H1 (cell line): ENCODE data around the gene POLR2A. TPM values are rescaled to one million over a fixed set of nuclear protein-coding genes. Genes with fewer than 3 reads are reported as not detected.
A peak's percentile ranks its signal among the peaks of the same experiment; 100 is the strongest.

Experiments
- CTCF ChIA-PET: fragments of 300-600 bp; sonication (Branson Sonifier 250); formaldehyde crosslinking; loops from one replicate; lab custom pipeline; 2021; ENCODE audit not compliant: partially characterized antibody; lab: Charles Lee
- POLR2A ChIA-PET: fragments of 300-600 bp; sonication (Branson Sonifier 250); formaldehyde crosslinking; loops from one replicate; lab custom pipeline; 2021; ENCODE audit warnings: inconsistent platforms; ENCODE audit not compliant: partially characterized antibody; lab: Charles Lee
- DNase-seq, 2 experiments: peaks; one replicate each; pipeline versions ENCODE4 v3.0.0 to v3.0.0-alpha.2; 2010 to 2022; ENCODE audit warnings: low spot score in 2 of 2, low read depth in 1 of 2, mixed read lengths in 1 of 2
- FAIRE-seq: peaks from 2 replicates; lab custom pipeline; 2011; peaks lifted over from hg19 to GRCh38; lab: Jason Lieb, UNC
- H2AFZ ChIP-seq: 2 replicates; pipeline ENCODE4 v1.8.1; 2012; ENCODE audit warnings: low read length, inconsistent platforms
- H2AK5ac ChIP-seq: 2 replicates; pipeline ENCODE4 v1.6.1; 2013; ENCODE audit warnings: low read depth, low read length
- H2BK120ac ChIP-seq: replicated peaks from 2 replicates; pipeline ENCODE3; 2013; ENCODE audit warnings: low read depth, low read length, inconsistent platforms
- H2BK12ac ChIP-seq: 2 replicates; pipeline ENCODE4 v1.6.1; 2013; ENCODE audit warnings: low read depth, low read length
- H2BK15ac ChIP-seq: 2 replicates; pipeline ENCODE4 v1.6.1; 2013; ENCODE audit warnings: low read length
- H2BK20ac ChIP-seq: 2 replicates; pipeline ENCODE4 v1.6.1; 2013; ENCODE audit warnings: low read length
- H2BK5ac ChIP-seq: 2 replicates; pipeline ENCODE4 v1.6.1; 2013; ENCODE audit warnings: low read depth, low read length
- H3K14ac ChIP-seq: 2 replicates; pipeline ENCODE4 v1.6.1; 2013; ENCODE audit warnings: inconsistent platforms; ENCODE audit not compliant: insufficient read length
- H3K18ac ChIP-seq: 2 replicates; pipeline ENCODE4 v1.6.1; 2013; ENCODE audit warnings: low read length; ENCODE audit errors: extremely low read depth
- H3K23ac ChIP-seq: 2 replicates; pipeline ENCODE4 v1.6.1; 2013; ENCODE audit warnings: inconsistent platforms; ENCODE audit not compliant: insufficient read length
- H3K23me2 ChIP-seq: 2 replicates; pipeline ENCODE4 v1.6.1; 2013; ENCODE audit warnings: low read depth, low read length
- H3K27ac ChIP-seq: 2 replicates; pipeline ENCODE4 v1.6.1; 2011; ENCODE audit warnings: low read depth, low read length, inconsistent platforms
- H3K27me3 ChIP-seq, 4 experiments: replicated peaks in 1 of 4; 1 replicate in 1 of 4; 2 replicates in 3 of 4; pipeline versions ENCODE4 v1.6.1 to v1.8.1; 2011 to 2013; ENCODE audit warnings: low read length in 3 of 4, mild to moderate bottlenecking in 3 of 4, inconsistent platforms in 2 of 4, mixed read lengths in 2 of 4, moderate library complexity in 1 of 4; ENCODE audit not compliant: control insufficient read depth in 3 of 4, insufficient read depth in 3 of 4; ENCODE audit errors: extremely low read depth in 1 of 4
- H3K36me3 ChIP-seq, 4 experiments: 2 replicates each; pipeline versions ENCODE4 v1.6.1 to v1.8.1; 2011 to 2013; ENCODE audit warnings: mild to moderate bottlenecking in 4 of 4, low read length in 3 of 4, moderate library complexity in 2 of 4, control low read depth in 1 of 4, inconsistent platforms in 1 of 4; ENCODE audit not compliant: insufficient read depth in 4 of 4, control insufficient read depth in 2 of 4
- H3K4ac ChIP-seq: replicated peaks from 2 replicates; pipeline ENCODE3; 2013; ENCODE audit warnings: low read length, low read depth, mixed read lengths, inconsistent platforms; ENCODE audit not compliant: insufficient read length
- H3K4me1 ChIP-seq, 4 experiments: replicated peaks in 1 of 4; 1 replicate in 1 of 4; 2 replicates in 3 of 4; pipeline versions ENCODE4 v1.6.1 to v1.8.1; 2011 to 2013; ENCODE audit warnings: low read length in 3 of 4, inconsistent platforms in 2 of 4, mixed read lengths in 1 of 4; ENCODE audit not compliant: insufficient read depth in 4 of 4, control insufficient read depth in 3 of 4
- H3K4me2 ChIP-seq, 2 experiments: 2 replicates each; pipeline versions ENCODE4 v1.6.1 to v1.8.1; 2011 to 2013; ENCODE audit warnings: low read depth in 2 of 2, low read length in 2 of 2, control low read depth in 1 of 2, inconsistent platforms in 1 of 2, mild to moderate bottlenecking in 1 of 2; ENCODE audit not compliant: insufficient read depth in 1 of 2
- H3K4me3 ChIP-seq, 4 experiments: fragments of 200-600, 300-600 bp in 1 of 4; sonication (generic), shearing (Covaris generic), sonication (Bioruptor Twin) in 1 of 4; 2 replicates each; pipeline versions ENCODE4 v1.5.1 to v1.8.1; 2011 to 2016; ENCODE audit warnings: low read length in 4 of 4, low read depth in 3 of 4, control low read depth in 2 of 4, inconsistent platforms in 2 of 4, mild to moderate bottlenecking in 2 of 4, mixed read lengths in 1 of 4, moderate library complexity in 1 of 4; ENCODE audit not compliant: insufficient read depth in 2 of 4; ENCODE audit errors: extremely low read depth in 1 of 4
- H3K56ac ChIP-seq: replicated peaks from 2 replicates; pipeline ENCODE3; 2013; ENCODE audit warnings: low read depth, mild to moderate bottlenecking, mixed read lengths, low read length, inconsistent platforms; ENCODE audit not compliant: insufficient read length
- H3K79me1 ChIP-seq: 2 replicates; pipeline ENCODE4 v1.6.1; 2013; ENCODE audit warnings: low read depth, low read length, control low read depth
- H3K79me2 ChIP-seq, 2 experiments: 2 replicates each; pipeline versions ENCODE4 v1.6.1 to v1.8.1; 2012 to 2013; ENCODE audit warnings: low read length in 2 of 2, mild to moderate bottlenecking in 2 of 2, inconsistent platforms in 1 of 2; ENCODE audit not compliant: insufficient read depth in 2 of 2, control insufficient read depth in 1 of 2
- H3K9ac ChIP-seq, 4 experiments: replicated peaks in 1 of 4; 1 replicate in 1 of 4; 2 replicates in 3 of 4; pipeline versions ENCODE4 v1.6.1 to v1.8.1; 2011 to 2013; ENCODE audit warnings: low read depth in 3 of 4, low read length in 3 of 4, control low read depth in 2 of 4, mild to moderate bottlenecking in 2 of 4, moderate library complexity in 2 of 4, inconsistent platforms in 1 of 4; ENCODE audit errors: extremely low read depth in 1 of 4
- H3K9me3 ChIP-seq, 2 experiments: 2 replicates each; pipeline versions ENCODE4 v1.6.1 to v1.8.1; 2012 to 2013; ENCODE audit warnings: mild to moderate bottlenecking in 2 of 2, moderate library complexity in 2 of 2, control low read depth in 1 of 2, inconsistent platforms in 1 of 2, low read depth in 1 of 2, low read length in 1 of 2, mixed read lengths in 1 of 2; ENCODE audit not compliant: insufficient read depth in 2 of 2
- H4K20me1 ChIP-seq, 2 experiments: replicated peaks in 1 of 2; 2 replicates each; pipeline versions ENCODE3 to v1.8.1; 2011 to 2013; ENCODE audit warnings: inconsistent platforms in 2 of 2, low read length in 2 of 2, mild to moderate bottlenecking in 1 of 2; ENCODE audit not compliant: insufficient read depth in 2 of 2, control insufficient read depth in 1 of 2
- H4K5ac ChIP-seq: 2 replicates; pipeline ENCODE4 v1.6.1; 2013; ENCODE audit warnings: low read length, low read depth, mixed read lengths, inconsistent platforms; ENCODE audit not compliant: insufficient read length
- H4K8ac ChIP-seq: 2 replicates; pipeline ENCODE4 v1.8.0; 2013; ENCODE audit warnings: mild to moderate bottlenecking, moderate library complexity, low read length, inconsistent platforms; ENCODE audit not compliant: insufficient read depth; ENCODE audit errors: extremely low read depth
- H4K91ac ChIP-seq: replicated peaks from 2 replicates; pipeline ENCODE3; 2013; ENCODE audit warnings: low read length, mixed read lengths, inconsistent platforms; ENCODE audit not compliant: insufficient read length
- CREB1 ChIP-seq: IDR thresholded peaks from 2 replicates; pipeline ENCODE4 v1.6.1; 2012; ENCODE audit warnings: inconsistent platforms
- JUND ChIP-seq: IDR thresholded peaks from 2 replicates; pipeline ENCODE4 v1.6.1; 2011; ENCODE audit warnings: mild to moderate bottlenecking, improper control_type of control experiment, low read length
- KDM4A ChIP-seq: IDR thresholded peaks from one replicate; pipeline ENCODE4 v1.7.1; 2012; ENCODE audit warnings: low read depth, mild to moderate bottlenecking, moderate library complexity, low read length, inconsistent platforms; ENCODE audit not compliant: severe bottlenecking
- PHF8 ChIP-seq: fragments of 200-600 bp; sonication (generic); conservative IDR thresholded peaks from 2 replicates; pipeline ENCODE4 v1.7.1; 2012; ENCODE audit warnings: low read depth, mild to moderate bottlenecking, inconsistent platforms, low read length, moderate library complexity
- RBBP5 ChIP-seq: IDR thresholded peaks from 2 replicates; pipeline ENCODE4 v1.7.1; 2012; ENCODE audit warnings: low read depth, mild to moderate bottlenecking, inconsistent platforms, low read length, moderate library complexity, borderline replicate concordance
- TAF1 ChIP-seq: IDR thresholded peaks from 2 replicates; pipeline ENCODE4 v1.6.1; 2011; ENCODE audit warnings: mild to moderate bottlenecking, low read depth, low read length
- TAF7 ChIP-seq: optimal IDR thresholded peaks from 2 replicates; pipeline ENCODE3; 2011; ENCODE audit warnings: low read depth, mild to moderate bottlenecking, inconsistent platforms, low read length, moderate library complexity, borderline replicate concordance
- YY1 ChIP-seq: IDR thresholded peaks from 2 replicates; pipeline ENCODE4 v1.6.1; 2011; ENCODE audit warnings: low read depth, mild to moderate bottlenecking, low read length
- WGBS, 2 experiments: shearing (Covaris generic) in 1 of 2; methylation state at CpG; one replicate each; pipeline versions ENCODE4 v1.1.6 to v1.1.7; 2013 to 2015; ENCODE audit warnings: low lambda C conversion rate in 2 of 2, mixed read lengths in 2 of 2, inconsistent platforms in 1 of 2, low coverage in 1 of 2, missing lambda C conversion rate in 1 of 2; ENCODE audit not compliant: insufficient replicate concordance in 2 of 2, insufficient coverage in 1 of 2, insufficient read length in 1 of 2; ENCODE audit errors: extremely low coverage in 1 of 2, missing lambda C conversion rate in 1 of 2; 5-methylcytosine and 5-hydroxymethylcytosine counted together
- polyA plus RNA-seq, 7 experiments: library from polyadenylated mRNA; depleted of rRNA in 3 of 7; stranded (reverse) in 5 of 7; unstranded in 2 of 7; fragments of >200 nt in 5 of 7; fragments of 200-250 nt in 2 of 7; gene quantifications; 1 replicate in 5 of 7; 2 replicates in 1 of 7; 4 replicates in 1 of 7; pipeline versions ENCODE4 v1.2.1 to v1.2.3, GENCODE V29; 2011 to 2013; ENCODE audit warnings: missing spikeins in 2 of 7, mixed read lengths in 2 of 7
- total RNA-seq: library from RNA; stranded (reverse); fragmentation: NEBNext Ultra II Directional; extraction: Animal tissue kit (Norgen Biotek cat#: 25700); gene quantifications from 2 replicates; pipeline ENCODE4 v1.2.1, GENCODE V29; 2021

The POLR2A gene
- total and polyA plus RNA-seq, 2 of the 8 experiments (the other 6 are each of a cell fraction or from before 2014, with no cell fraction given), result 26.8 to 150 TPM

- peak within 1 kb of the TSS; percentile 56 for H3K27ac ChIP-seq
- H3K4ac ChIP-seq, result peak within 1 kb of the TSS; percentile 95
- peak within 1 kb of the TSS; percentile 67 to 85 (median 78) for H3K9ac ChIP-seq
- POLR2A ChIA-PET, result interaction anchor here (0.5 to 14.3 kb wide), 16 partner anchors 13 to 269 kb away, joined by 3 to 339 read pairs (median 4); partner anchors contain the start of genes CHRNB1, FGF11, TMEM102 and TMEM256
- peak within 1 kb of the TSS; percentile 97 to 99 for H3K4me2 ChIP-seq
- peaks cover 12% of the 10 kb centered on the region for H3K79me1 ChIP-seq
- peak within 1 kb of the TSS; percentile 15; the same call in 1 of the 2 replicates for H2BK20ac ChIP-seq
- peak within 1 kb of the TSS; percentile 55 for H2BK15ac ChIP-seq
- H2AFZ ChIP-seq, result 0 out of 2 replicates have a peak within 1 kb of the TSS, but pooled peaks have one; percentile 18
- DNase-seq, result peak in 1 of 2 experiments; percentile 69
- peak within 1 kb of the TSS; percentile 66; the same call in 1 of the 2 replicates for H2BK5ac ChIP-seq
- peak within 1 kb of the TSS; percentile 96 for H4K8ac ChIP-seq
- H3K79me2 ChIP-seq, result peaks cover 0 to 31% of the 10 kb centered on the region in 2 experiments; a peak in 2 of 4 replicates
- no peak within 1 kb of the TSS for H3K23ac ChIP-seq
- H4K5ac ChIP-seq, result peak within 1 kb of the TSS; percentile 51
- peak within 1 kb of the TSS; percentile 75 for H2BK120ac ChIP-seq
- 2% methylated on average over 26 of the region's 92 CpGs; no CpG with 5 or more reads in 1 of the 2 experiments for WGBS, 2 experiments
- H3K56ac ChIP-seq, result peak within 1 kb of the TSS; percentile 90
- peak within 1 kb of the TSS; percentile 83 for H4K91ac ChIP-seq
- no peak for TF ChIP-seq CREB1
- peak; percentile 26 for TF ChIP-seq TAF7
- TF ChIP-seq RBBP5, result 0 out of 2 replicates have a peak, but pooled peaks have one; percentile 22
- peak; percentile 60 for TF ChIP-seq KDM4A
- TF ChIP-seq JUND, result no peak
- TF ChIP-seq TAF1, result peak; percentile 58
- TF ChIP-seq PHF8, result peak; percentile 44; the same call in 1 of the 2 replicates
- TF ChIP-seq YY1, result peak; percentile 29; the same call in 1 of the 2 replicates
- TF ChIP-seq, all 59 proteins: peak for 6
- FAIRE-seq, result no peak
- no peaks in the 10 kb centered on the region for H3K9me3 ChIP-seq
- peaks cover 0 to 5% of the 10 kb centered on the region in 2 experiments for H4K20me1 ChIP-seq
- H3K4me1 ChIP-seq, result peaks cover 2 to 28% (median 21%) of the 10 kb centered on the region in 4 experiments
- H3K27me3 ChIP-seq, result no peaks in the 10 kb centered on the region; a peak in 1 of 7 replicates
- H3K18ac ChIP-seq, result peak within 1 kb of the TSS; percentile 72
- no peak within 1 kb of the TSS for H3K14ac ChIP-seq
- H3K4me3 ChIP-seq, result peak within 1 kb of the TSS; percentile 49 to 94 (median 76)
- peak within 1 kb of the TSS; percentile 82 for H2BK12ac ChIP-seq
- CTCF ChIA-PET, result interaction anchor here (0.9 to 2.4 kb wide), 7 partner anchors 18 to 123 kb away, joined by 3 to 10 read pairs (median 4); no protein-coding TSS in a partner anchor
- H3K36me3 ChIP-seq, result no peaks in the 10 kb centered on the region
- H2AK5ac ChIP-seq, result peak within 1 kb of the TSS; percentile 30; the same call in 1 of the 2 replicates
- H3K23me2 ChIP-seq, result peaks cover 22% of the 10 kb centered on the region
Measured at GRCh38 chr17:7479213-7480088, 4.7 kb upstream of the POLR2A start, which contains the start of gene ZBTB4. Gene ZBTB4, minus strand, starts transcription at chr17:7479631. Its CDS starts 12,830 bp downstream, at chr17:7466801.
